Ovary (tissue), 3 donors: ENCODE data around the gene SORBS1.

ENCODE experiments used
- CTCF ChIP-seq, 3 donors: fragments of 450-650 bp in 2 of 3; fragments of 200-600 bp in 1 of 3; IDR thresholded peaks; one replicate each; pipeline versions ENCODE4 v1.5.1 to v1.8.0; 2016 to 2022; ENCODE audit warnings: antibody characterized with exemption in 3 of 3, mild to moderate bottlenecking in 1 of 3
- EP300 ChIP-seq: sonication (generic); formaldehyde crosslinking; IDR thresholded peaks from one replicate; pipeline ENCODE4 v1.6.1; 2017; ENCODE audit warnings: antibody characterized with exemption
- donor health status: DM: no; HTN: no; CAD: no.

GRCh38 chr10:95485056-95485844, 75.9 kb downstream of the SORBS1 start:
- no peak for TF ChIP-seq EP300
- no peak for TF ChIP-seq CTCF (IDR thresholded peaks at IDR 0.05)
